ENCODE data around the gene GAL. TPM values are rescaled to one million over a fixed set of nuclear protein-coding genes. Genes with fewer than 3 reads are reported as not detected.

Gene GAL
- total and polyA plus RNA-seq, 2 of the 8 experiments (the other 6 are each of a cell fraction or from before 2014, with no cell fraction given) = 81.8 to 233 TPM

DNA sequence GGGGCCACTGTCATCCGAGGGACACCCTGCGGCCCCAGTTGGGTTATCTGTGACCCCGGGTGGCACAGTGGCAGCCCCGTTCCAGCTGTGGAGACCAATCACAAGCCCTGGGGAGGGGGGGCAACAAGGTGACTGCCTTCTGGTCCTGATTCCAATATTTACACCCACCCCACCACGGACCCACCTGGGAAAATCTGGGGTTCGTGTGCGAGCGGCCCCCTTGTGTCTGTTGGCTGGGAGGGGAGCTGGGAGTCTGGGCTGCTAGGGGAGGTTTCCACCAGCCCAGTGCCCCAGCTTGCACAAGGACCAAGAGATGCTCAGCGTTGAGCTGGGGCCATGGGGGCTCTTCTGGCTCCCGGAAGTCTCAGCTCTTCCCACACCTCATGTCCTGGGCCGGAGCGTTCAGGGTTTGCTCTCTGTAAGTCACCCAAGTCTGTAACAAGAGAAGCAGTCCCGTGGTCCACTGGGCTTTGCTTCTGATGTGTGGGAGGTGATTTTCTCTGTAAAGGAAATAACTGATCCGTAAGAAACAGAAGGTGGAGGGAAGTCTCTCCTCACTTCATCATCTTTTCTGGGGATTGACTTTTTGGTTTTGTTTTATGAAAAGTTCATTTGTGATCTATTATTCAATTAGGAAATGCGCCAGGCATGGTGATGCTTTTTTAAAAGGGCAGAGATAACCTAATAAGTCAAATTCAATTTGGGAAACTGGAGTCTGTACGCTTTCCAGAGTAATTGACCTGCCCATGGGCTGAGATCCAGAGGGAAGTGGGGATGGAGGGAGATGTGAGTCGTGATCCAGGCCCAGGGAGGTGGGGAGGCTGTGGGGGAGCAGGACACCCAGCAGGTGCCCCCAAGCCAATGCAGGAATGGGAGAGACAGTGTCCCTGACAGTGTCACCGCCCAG lies 22.4 kb upstream of the GAL start:
- Histone ChIP-seq H3K27me3 (replicated peaks in 1 of 4; ENCODE audit: control insufficient read depth in 3 of 4, extremely low read depth in 1 of 4, insufficient read depth in 3 of 4, low read length in 3 of 4) (no peaks in the 10 kb centered on the region), H2BK5ac (ENCODE audit: low read depth, low read length) (no peak overlapping the region), H3K4me1 (replicated peaks in 1 of 4; ENCODE audit: control insufficient read depth in 3 of 4, insufficient read depth in 4 of 4, low read length in 3 of 4) (peaks cover 0 to 2% (median under 1%) of the 10 kb centered on the region in 4 experiments; a peak in 1 of 7 replicates), H3K23me2 (ENCODE audit: low read depth, low read length) (no peaks in the 10 kb centered on the region), H4K91ac (replicated peaks; ENCODE audit: insufficient read length, low read length) (no peak overlapping the region), H3K4ac (replicated peaks; ENCODE audit: insufficient read length, low read depth, low read length) (no peak overlapping the region), H3K4me3 (ENCODE audit: extremely low read depth in 1 of 4, insufficient read depth in 2 of 4, low read depth in 3 of 4, low read length in 4 of 4) (no peak overlapping the region), H2BK120ac (replicated peaks; ENCODE audit: low read depth, low read length) (no peak overlapping the region), H3K79me1 (ENCODE audit: low read depth, low read length) (no peaks in the 10 kb centered on the region), H4K5ac (ENCODE audit: insufficient read length, low read depth, low read length) (no peak overlapping the region), H3K23ac (ENCODE audit: insufficient read length) (no peak overlapping the region), H3K18ac (ENCODE audit: extremely low read depth, low read length) (no peak overlapping the region), H4K20me1 (replicated peaks in 1 of 2; ENCODE audit: control insufficient read depth in 1 of 2, insufficient read depth in 2 of 2, low read length in 2 of 2) (no peaks in the 10 kb centered on the region), H2BK15ac (ENCODE audit: low read length) (no peak overlapping the region), H4K8ac (ENCODE audit: extremely low read depth, insufficient read depth, low read length) (no peak overlapping the region), H3K36me3 (ENCODE audit: control insufficient read depth in 2 of 4, insufficient read depth in 4 of 4, low read length in 3 of 4) (no peaks in the 10 kb centered on the region), H3K27ac (ENCODE audit: low read depth, low read length) (no peak overlapping the region), H3K9me3 (ENCODE audit: insufficient read depth in 2 of 2, low read depth in 1 of 2, low read length in 1 of 2) (no peaks in the 10 kb centered on the region; a peak in 1 of 4 replicates), H3K9ac (replicated peaks in 1 of 4; ENCODE audit: extremely low read depth in 1 of 4, low read depth in 3 of 4, low read length in 3 of 4) (no peak overlapping the region), H2BK12ac (ENCODE audit: low read depth, low read length) (no peak overlapping the region), H3K14ac (ENCODE audit: insufficient read length) (no peak overlapping the region), H3K56ac (replicated peaks; ENCODE audit: insufficient read length, low read depth, low read length) (no peak overlapping the region), H3K4me2 (ENCODE audit: insufficient read depth in 1 of 2, low read depth in 2 of 2, low read length in 2 of 2) (no peak overlapping the region), H2BK20ac (ENCODE audit: low read length) (no peak overlapping the region), H3K79me2 (ENCODE audit: control insufficient read depth in 1 of 2, insufficient read depth in 2 of 2, low read length in 2 of 2) (no peaks in the 10 kb centered on the region), H2AK5ac (ENCODE audit: low read depth, low read length) (no peak overlapping the region), H2AFZ (ENCODE audit: low read length) (no peak overlapping the region)
- FAIRE-seq = no peak
- WGBS, 2 experiments (ENCODE audit: extremely low coverage in 1 of 2, insufficient coverage in 1 of 2, insufficient read length in 1 of 2, insufficient replicate concordance in 2 of 2, low coverage in 1 of 2, low lambda C conversion rate in 2 of 2, missing lambda C conversion rate in 1 of 2) = 87% methylated on average over 17 of the region's 18 CpGs; no CpG with 5 or more reads in 1 of the 2 experiments
- POLR2A ChIA-PET (ENCODE audit: partially characterized antibody) = no interaction called here
- no peak for DNase-seq (ENCODE audit: low read depth in 1 of 2, low spot score in 2 of 2)
- CTCF ChIA-PET (ENCODE audit: partially characterized antibody) = interaction anchor here (0.7 to 1.5 kb wide), 5 partner anchors 9 to 156 kb away, joined by 3 to 4 read pairs (median 4); no protein-coding TSS in a partner anchor
- TF ChIP-seq EGR1 (IDR thresholded peaks at IDR 0.05; ENCODE audit: borderline replicate concordance, low read depth, low read length) (no peak), BCL11A (IDR thresholded peaks at IDR 0.05; ENCODE audit: low read depth in 2 of 2, low read length in 2 of 2) (no peak), BRCA1 (IDR thresholded peaks at IDR 0.05; ENCODE audit: low read depth, low read length) (no peak), CEBPB (IDR thresholded peaks at IDR 0.05; ENCODE audit: low read depth, low read length) (no peak), POLR2AphosphoS5 (IDR thresholded peaks at IDR 0.05; ENCODE audit: low read depth, low read length) (no peak), CTBP2 (IDR thresholded peaks at IDR 0.05; ENCODE audit: borderline replicate concordance, insufficient read depth, insufficient read length, low read length) (no peak), SIRT6 (IDR thresholded peaks at IDR 0.05; ENCODE audit: low read length) (no peak), JUN (IDR thresholded peaks at IDR 0.05; ENCODE audit: low read depth, low read length) (no peak), GTF2F1 (IDR thresholded peaks at IDR 0.05; ENCODE audit: borderline replicate concordance, low read depth, low read length) (no peak), POU5F1 (IDR thresholded peaks at IDR 0.05; ENCODE audit: low read depth, low read length) (no peak)
- TF ChIP-seq, protein P1, sequence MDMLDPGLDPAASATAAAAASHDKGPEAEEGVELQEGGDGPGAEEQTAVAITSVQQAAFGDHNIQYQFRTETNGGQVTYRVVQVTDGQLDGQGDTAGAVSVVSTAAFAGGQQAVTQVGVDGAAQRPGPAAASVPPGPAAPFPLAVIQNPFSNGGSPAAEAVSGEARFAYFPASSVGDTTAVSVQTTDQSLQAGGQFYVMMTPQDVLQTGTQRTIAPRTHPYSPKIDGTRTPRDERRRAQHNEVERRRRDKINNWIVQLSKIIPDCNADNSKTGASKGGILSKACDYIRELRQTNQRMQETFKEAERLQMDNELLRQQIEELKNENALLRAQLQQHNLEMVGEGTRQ (IDR thresholded peaks at IDR 0.05; ENCODE audit: low read length) = no peak
